Measurements from ENCODE around the gene GRID1.

The GRID1 gene

DNA sequence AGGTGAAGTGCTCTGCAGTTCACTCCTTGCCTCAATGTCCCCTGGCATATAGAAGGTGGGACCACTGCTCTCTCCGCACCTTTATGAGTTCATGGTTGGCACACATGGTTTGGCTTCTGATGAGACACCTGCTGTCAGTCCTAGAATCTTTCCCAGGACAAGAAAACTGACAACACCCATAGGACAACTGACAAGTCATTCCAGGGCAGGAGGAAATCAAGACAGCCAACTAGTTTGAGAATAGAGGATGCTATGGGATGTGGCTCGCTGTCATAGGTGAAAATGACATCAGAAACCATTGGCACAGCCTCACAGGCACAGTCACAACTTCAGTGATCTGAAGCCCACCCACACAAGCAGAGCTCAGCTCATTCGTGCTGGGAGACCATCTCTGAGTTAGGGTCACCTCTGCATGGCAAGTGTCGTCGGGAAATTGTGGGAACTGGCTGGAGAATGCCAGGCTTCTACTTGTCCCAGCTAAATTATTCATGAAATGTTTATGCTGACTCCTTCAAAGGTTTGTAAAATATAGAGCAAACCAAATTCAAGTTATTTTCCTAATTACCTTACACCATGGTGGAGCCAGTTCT is 762.4 kb downstream of the GRID1 start:
- DNase-seq: no peak

- no peak for DNase-seq
Measured at GRCh38 chr10:85603151-85603940, 763.2 kb downstream of the GRID1 start.

DNA sequence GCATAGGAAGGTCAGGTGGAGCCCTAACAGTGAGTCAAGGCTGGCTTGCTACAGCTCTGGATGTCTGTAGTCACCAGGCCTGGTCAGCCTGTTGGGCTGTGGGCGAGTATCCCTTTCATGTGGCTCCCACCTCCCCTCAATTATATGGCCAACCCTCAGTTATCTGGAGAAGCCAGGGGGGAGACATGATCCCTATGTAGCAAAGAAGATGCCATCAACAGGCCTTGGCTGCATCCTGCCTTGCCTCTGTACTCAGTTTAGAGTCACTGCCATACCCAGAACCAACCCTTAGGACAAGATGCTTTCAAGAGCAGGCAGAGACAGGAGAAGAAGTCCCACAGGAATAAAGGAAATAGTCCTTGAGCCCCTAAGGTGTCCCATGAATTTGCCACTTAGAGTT is 763.9 kb downstream of the GRID1 start:
- DNase-seq: no peak

- DNase-seq: no peak
Measured at GRCh38 chr10:85602306-85602705, 764.3 kb downstream of the GRID1 start.

- DNase-seq: no peak
Measured at GRCh38 chr10:85601526-85601925, 765.1 kb downstream of the GRID1 start.

DNA sequence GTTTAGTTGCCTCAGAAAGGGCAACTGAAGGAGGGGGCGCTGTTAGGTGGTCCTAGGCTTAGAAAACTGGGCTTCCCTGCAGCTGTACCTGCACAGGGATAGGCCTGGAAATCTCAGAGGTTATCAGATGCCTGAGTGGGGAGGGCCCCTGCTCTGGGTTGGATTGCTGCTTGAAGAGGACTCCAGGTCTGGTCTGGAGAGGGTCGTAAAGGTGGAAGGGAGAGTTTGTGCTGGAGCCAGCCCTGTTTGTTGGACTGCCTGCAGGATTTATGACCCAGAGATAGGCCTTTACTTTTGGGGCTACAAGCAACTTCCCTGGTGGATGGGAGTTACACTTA is 765.9 kb downstream of the GRID1 start:
- no peak for DNase-seq

DNA sequence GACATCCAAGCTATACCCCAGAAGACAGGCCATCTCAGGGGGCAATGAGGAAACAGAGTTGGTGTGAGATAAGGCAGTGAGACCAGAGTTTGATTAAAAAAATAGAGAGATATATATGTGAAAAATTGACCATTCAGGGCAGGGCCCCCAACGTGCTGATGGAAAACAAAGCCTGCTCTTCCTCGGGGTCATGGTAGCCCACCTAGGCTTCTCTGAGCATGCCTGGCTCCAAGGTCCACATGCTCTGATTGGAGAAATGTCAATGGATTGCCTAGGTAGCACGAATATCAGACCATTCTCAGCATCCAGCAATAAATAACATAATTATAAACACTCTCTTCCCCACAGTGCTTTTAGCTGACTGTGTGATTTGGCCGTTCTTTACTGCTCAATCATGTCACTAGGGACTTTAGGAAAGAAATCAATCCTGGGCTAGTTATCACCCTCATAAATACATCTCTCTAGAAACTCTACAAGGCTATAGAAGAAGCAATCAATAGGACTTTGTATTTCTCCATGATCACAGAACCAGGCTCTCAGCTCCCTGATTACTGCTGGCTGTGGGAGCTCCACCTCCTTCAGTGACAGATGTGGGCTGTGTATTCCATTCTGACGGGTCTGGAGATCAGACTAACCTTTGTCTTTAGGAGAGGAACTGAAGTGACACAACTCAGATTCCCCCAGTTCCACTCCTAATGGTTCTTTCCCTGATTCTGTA is 766.4 kb downstream of the GRID1 start:
- DNase-seq: no peak

DNA sequence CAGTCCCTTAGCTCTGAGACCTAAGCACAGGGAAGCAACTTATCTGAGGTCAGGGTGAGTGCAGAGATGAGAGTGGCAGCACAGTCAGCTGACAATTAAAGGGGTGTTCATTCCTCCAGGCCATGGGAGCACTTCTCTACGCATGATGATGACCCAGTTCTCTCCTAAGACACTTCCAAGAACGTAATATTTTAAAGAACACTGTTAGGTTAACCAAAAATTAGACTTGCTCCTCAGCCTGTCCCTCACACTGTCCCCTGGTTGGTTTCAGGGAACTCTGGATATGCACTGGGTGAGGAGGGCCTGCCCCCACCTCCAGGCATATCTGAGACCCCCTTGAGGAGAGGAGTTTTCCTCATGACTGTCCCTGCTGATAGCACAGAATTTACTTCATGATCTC is 767.5 kb downstream of the GRID1 start:
- no peak for DNase-seq

GRCh38 chr10:85598646-85599045 is 767.9 kb downstream of the GRID1 start:
- DNase-seq: no peak

- DNase-seq: peak; percentile 71
Measured at GRCh38 chr10:85597006-85597405, 769.6 kb downstream of the GRID1 start.

DNA sequence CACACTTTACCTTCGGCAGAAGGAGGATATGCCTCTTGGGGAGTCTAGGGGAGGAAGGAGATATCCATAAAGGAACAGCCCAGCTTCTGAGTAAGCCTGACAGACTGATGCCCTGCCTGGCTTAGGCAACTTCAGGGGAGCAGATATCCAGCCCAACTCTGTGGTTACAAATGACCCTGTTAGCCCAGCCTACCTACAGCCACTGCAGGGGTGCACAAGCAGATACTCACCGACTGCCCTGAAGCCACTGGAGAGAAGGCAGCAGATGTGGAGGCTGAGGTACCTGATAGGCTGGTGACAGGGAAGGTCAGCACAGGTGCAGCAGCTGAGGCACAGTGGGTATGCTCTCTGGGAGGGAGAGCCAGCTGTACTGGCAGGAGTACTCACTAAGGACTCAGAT is 770.2 kb downstream of the GRID1 start:
- DNase-seq: peak; percentile 80

DNA sequence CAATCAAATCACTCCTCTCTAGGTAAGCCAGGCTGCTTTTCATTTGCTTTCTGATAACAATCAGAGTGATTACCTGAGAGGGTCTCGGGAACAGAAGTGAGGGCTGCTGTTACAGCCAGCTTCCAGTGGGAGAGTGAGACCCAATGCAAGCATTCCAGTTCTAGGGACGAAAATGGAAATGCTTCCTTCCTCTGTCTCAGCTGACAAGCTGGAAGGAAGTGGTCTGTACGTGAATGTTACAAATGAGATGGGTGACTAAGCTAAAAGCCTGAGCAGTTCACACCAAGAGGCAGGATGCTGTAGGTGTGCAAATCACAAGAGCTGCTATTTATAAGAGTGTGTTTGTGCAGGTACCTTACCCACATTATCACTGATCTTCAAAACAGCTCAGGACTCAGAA is 772.4 kb downstream of the GRID1 start:
- no peak for DNase-seq

GRCh38 chr10:85593226-85593772 is 773.3 kb downstream of the GRID1 start:
- no peak for DNase-seq

DNA sequence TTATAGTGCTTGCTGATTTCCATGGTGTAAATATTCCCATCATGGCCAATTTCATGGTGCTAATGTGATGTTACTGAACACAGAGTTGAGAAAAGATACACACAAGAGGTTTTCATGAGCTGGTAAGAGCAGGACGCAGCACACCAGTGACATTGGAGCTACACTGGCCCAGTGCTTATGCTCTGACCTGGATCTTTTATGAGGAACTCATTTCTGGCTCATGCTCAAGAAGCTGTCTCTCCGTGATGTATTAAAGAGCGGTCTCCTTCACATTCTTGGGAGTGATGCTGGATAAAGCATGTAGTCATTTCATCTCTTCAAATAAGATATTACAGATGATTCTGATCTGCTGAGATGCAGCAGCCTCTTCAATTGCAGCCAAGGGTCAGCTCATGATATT is 785.2 kb downstream of the GRID1 start:
- DNase-seq: no peak

GRCh38 chr10:85580585-85580984 is 786.0 kb downstream of the GRID1 start:
- peak; percentile 45 for DNase-seq

GRCh38 chr10:85578860-85579259 is 787.7 kb downstream of the GRID1 start:
- peak; percentile 4 for DNase-seq

- DNase-seq: no peak
Measured at GRCh38 chr10:85575441-85575840, 791.2 kb downstream of the GRID1 start.

DNA sequence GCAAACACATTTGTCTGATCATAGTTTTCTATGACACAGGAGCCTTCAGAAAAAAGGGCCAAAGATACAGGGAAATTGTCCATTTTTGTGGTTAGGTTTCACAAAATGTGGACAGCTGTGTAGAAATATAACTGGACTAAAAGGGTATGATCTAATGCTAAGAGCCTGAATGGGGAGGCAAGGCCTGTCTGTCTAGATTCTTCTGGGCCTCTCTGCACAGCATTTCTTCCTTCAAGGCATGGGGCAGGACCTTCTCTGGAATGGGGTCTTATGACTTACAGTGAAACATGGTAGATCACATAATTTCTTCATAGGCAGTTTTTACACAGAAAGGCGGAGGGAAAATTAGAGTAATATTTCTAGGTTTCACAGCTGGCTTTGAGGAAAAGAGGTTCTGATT is 795.7 kb downstream of the GRID1 start:
- no peak for DNase-seq

- no peak for DNase-seq
Measured at GRCh38 chr10:85565381-85565780, 801.2 kb downstream of the GRID1 start.

DNA sequence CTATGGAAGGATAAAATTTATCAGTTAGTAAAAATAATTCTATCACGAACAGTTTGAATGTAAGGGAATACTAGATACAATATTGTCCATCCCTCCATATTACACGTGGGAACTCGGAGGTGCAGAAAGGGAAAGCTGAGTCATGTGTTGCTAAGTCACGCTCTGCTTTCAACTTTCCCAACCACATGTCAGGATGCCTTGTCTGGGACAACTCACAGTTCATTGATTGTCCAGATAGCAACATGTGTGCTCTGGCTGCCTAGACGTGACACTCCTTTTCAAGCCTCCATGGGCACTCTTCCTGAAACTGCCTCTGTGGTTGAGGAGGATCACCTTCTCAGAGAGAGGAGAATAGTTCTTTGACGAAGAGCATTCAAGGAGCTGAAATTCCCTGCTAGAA is 808.1 kb downstream of the GRID1 start:
- no peak for DNase-seq

DNA sequence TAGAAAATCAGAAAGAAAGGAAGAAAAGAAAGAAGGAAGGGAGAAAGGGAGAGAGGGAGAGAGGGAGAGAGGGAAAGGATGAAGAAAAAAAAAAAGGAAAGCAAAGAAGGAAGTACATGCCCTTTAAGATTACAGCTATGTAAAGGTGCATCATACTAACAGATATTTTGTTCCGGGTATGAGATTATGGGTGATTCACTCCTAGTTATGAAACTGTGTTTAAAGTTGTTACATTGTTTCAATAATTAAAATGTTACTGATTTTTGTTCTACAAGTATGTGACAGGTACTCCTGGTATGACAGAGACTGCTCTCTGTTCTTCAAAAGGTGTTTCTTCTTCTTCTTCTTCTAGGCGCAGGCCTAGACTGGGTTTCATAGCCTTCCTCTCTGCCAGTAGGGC is 808.9 kb downstream of the GRID1 start:
- DNase-seq: no peak

- DNase-seq: no peak
Measured at GRCh38 chr10:85557077-85557476, 809.5 kb downstream of the GRID1 start.
